Left ventricle myocardium inferior (tissue), 1 donor: ENCODE results near the gene EIF4A3. TPM values are rescaled to one million over a fixed set of nuclear protein-coding genes. Genes with fewer than 3 reads are reported as not detected.

ENCODE experiments used
- DNase-seq: peaks from one replicate; pipeline ENCODE4 v3.0.0-alpha.2; 2020
- H3K27ac ChIP-seq: fragments of 200-600 bp; replicated peaks from 2 replicates; pipeline ENCODE4 v1.8.0; 2021
- H3K27me3 ChIP-seq: fragments of 200-600 bp; 2 replicates; pipeline ENCODE4 v1.8.0; 2021; ENCODE audit warnings: low read depth
- H3K36me3 ChIP-seq: fragments of 200-600 bp; 2 replicates; pipeline ENCODE4 v1.8.0; 2021
- H3K4me1 ChIP-seq: fragments of 200-600 bp; 2 replicates; pipeline ENCODE4 v1.8.0; 2021
- H3K4me3 ChIP-seq: fragments of 200-600 bp; 2 replicates; pipeline ENCODE4 v1.8.0; 2021; ENCODE audit warnings: mild to moderate bottlenecking, moderate library complexity
- H3K9me3 ChIP-seq: fragments of 200-600 bp; replicated peaks from 2 replicates; pipeline ENCODE4 v1.8.0; 2021
- intact Hi-C: fragments of 100-400 bp; cut with micrococcal nuclease; formaldehyde crosslinking; loops from one replicate; pipeline ENCODE4 v1.11.0; 2022
- total RNA-seq: library from RNA; stranded (reverse); fragmentation: NEBNext Ultra II Directional; extraction: Animal tissue kit (Norgen Biotek cat#: 25700); gene quantifications from one replicate; pipeline ENCODE4 v1.2.1, GENCODE V29; 2021
- TF ChIP-seq, protein P1 (sequence below): fragments of 200-600 bp; IDR thresholded peaks from 2 replicates; pipeline ENCODE4 v1.8.0; 2021; ENCODE audit warnings: antibody characterized with exemption, mild to moderate bottlenecking, borderline replicate concordance
- donor health status: DM: no; HTN: yes; CAD: no; lungs with severe emphysema.

The EIF4A3 gene
- total RNA-seq, 1 donor from 2014 or later = 30.0 TPM

DNA sequence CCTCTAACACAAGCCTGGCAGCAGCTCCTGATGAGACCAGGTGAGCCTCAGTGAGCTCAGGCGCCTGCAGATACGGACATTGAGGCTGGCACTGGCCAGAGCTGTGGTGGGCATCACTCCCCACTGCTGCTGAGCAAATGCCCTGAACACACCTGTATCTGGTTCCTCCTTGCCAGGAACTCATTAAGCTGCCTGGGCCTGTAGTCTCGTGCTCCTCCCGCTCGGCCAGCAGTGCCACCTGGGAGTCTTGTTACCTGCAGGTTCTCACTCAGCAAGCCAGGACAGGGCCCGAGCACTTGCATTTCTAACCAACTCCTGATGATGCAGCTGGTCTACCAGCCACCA is 13.3 kb downstream of the EIF4A3 start:
- Histone ChIP-seq H3K9me3 (no peaks in the 10 kb centered on the region), H3K4me3 (no peak overlapping the region), H3K4me1 (no peaks in the 10 kb centered on the region), H3K27ac (no peak overlapping the region), H3K27me3 (no peaks in the 10 kb centered on the region), H3K36me3 (peaks cover 57% of the 10 kb centered on the region)
- intact Hi-C loops = no loop called here
- no peak for DNase-seq
- TF ChIP-seq, protein P1, sequence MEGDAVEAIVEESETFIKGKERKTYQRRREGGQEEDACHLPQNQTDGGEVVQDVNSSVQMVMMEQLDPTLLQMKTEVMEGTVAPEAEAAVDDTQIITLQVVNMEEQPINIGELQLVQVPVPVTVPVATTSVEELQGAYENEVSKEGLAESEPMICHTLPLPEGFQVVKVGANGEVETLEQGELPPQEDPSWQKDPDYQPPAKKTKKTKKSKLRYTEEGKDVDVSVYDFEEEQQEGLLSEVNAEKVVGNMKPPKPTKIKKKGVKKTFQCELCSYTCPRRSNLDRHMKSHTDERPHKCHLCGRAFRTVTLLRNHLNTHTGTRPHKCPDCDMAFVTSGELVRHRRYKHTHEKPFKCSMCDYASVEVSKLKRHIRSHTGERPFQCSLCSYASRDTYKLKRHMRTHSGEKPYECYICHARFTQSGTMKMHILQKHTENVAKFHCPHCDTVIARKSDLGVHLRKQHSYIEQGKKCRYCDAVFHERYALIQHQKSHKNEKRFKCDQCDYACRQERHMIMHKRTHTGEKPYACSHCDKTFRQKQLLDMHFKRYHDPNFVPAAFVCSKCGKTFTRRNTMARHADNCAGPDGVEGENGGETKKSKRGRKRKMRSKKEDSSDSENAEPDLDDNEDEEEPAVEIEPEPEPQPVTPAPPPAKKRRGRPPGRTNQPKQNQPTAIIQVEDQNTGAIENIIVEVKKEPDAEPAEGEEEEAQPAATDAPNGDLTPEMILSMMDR = no peak

DNA sequence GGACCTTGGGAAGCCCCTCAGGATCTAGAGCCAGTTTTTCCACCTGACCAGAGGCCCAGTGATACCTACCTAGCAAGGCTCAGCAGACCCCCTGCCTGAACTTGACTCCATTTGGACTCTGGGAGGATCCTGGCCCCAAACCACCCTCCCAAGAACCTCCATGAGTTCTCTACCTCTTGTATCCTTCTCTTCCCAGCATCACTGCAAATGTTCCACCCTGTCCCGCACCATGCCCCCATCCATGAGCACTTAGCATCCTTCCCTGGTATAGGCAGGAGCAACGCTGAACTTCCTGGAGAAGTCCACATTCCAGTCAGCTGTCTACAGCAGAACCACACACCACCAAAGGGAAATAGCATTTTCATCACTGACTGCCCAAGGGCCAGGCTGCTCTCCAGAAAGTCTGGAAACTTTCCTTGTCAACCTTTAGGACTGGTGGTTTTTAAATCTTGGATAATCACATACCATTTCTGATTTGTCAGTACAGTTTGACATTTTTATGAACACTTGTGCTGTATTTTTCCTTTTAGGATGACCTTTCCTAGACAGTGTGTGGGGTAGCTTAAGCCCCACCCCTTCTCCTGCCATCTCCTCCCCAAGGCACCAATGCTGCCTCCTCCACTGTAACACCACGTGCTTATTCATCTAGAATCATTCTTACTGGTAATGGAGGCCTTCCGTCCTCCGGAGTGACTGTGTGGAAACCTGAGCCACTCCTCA is 13.9 kb downstream of the EIF4A3 start:
- H3K36me3 ChIP-seq = peaks cover 52% of the 10 kb centered on the region
- TF ChIP-seq, protein P1 = no peak
- H3K27me3 ChIP-seq = no peaks in the 10 kb centered on the region
- intact Hi-C loops = no loop called here
- DNase-seq = no peak
- H3K4me1 ChIP-seq = no peaks in the 10 kb centered on the region
- no peaks in the 10 kb centered on the region for H3K9me3 ChIP-seq
- H3K27ac ChIP-seq = no peak overlapping the region
- no peak overlapping the region for H3K4me3 ChIP-seq

DNA sequence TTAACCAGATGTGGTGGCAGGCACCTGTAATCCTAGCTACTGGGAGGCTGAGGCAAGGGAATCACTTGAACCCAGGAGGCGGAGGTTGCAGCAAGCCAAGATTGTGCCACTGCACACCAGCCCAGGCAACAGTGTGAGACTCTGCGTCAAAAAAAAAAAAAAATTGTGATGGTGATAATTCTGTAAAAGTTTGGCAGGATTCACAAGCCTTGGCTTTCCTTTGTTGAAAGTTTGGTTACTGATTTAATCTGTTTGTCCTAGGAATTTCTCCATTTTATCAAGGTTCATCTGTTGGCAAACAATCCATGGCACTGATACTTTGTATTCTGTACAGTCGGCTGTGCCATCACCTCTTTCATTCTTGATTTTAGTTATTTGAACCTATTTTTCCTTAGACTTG is 15.9 kb downstream of the EIF4A3 start:
- Histone ChIP-seq H3K4me3 (no peak overlapping the region), H3K4me1 (no peaks in the 10 kb centered on the region), H3K36me3 (peaks cover 31% of the 10 kb centered on the region), H3K27me3 (no peaks in the 10 kb centered on the region), H3K27ac (no peak overlapping the region), H3K9me3 (no peaks in the 10 kb centered on the region)
- no peak for DNase-seq
- intact Hi-C loops = no loop called here
- TF ChIP-seq, protein P1 = no peak

DNA sequence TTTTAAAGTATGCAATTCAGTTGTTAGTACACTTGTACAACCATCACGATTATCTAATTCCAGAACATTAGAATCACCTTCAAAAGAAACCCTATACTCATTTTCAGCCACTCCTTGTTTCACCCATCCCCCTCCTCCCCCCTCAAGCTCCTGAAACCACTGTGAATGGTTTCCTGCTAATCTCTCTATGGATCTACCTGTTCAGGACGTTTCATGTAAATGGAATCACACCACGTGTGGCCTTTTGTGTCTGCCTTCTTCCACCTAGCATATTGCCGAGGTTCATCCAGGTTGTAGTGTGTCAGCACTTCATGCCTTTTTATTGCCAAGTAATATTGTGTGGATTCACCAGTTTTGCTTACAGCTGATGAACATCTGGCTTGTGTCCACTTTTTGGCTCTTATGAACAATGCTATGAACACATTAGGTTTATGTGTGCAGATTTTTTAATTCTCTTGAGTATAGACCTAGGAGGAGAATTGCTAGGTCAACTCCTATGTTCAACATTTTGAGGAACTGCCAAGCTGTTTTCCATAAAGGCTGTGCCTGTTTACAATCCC is 17.8 kb downstream of the EIF4A3 start:
- H3K9me3 ChIP-seq = no peaks in the 10 kb centered on the region
- TF ChIP-seq, protein P1 = no peak
- no peak for DNase-seq
- intact Hi-C loops = no loop called here
- peaks cover 8% of the 10 kb centered on the region for H3K27me3 ChIP-seq
- H3K27ac ChIP-seq = no peak overlapping the region
- H3K4me1 ChIP-seq = no peaks in the 10 kb centered on the region
- peaks cover 12% of the 10 kb centered on the region for H3K36me3 ChIP-seq
- no peak overlapping the region for H3K4me3 ChIP-seq

DNA sequence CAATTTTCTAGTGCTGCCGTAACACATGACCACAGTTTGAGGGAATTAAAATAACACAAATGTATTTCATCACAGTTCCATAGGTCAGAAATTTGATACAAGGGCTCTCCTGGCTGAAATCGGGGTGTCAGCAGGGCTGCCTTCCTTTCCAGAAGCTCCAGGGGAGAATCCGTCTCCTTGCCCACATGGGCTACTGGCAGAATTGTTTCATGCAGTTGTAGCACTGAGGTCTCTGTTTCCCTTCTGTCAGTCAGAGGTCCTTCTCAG is 20.5 kb downstream of the EIF4A3 start:
- H3K4me1 ChIP-seq = no peaks in the 10 kb centered on the region
- H3K4me3 ChIP-seq = no peak overlapping the region
- intact Hi-C loops = no loop called here
- H3K27me3 ChIP-seq = peaks cover 8% of the 10 kb centered on the region
- TF ChIP-seq, protein P1 = no peak
- no peak for DNase-seq
- no peak overlapping the region for H3K27ac ChIP-seq
- no peaks in the 10 kb centered on the region for H3K9me3 ChIP-seq
- H3K36me3 ChIP-seq = no peaks in the 10 kb centered on the region
